GM13977 (cell line): ENCODE measurements around the gene EXTL2.

Source experiments
- DNase-seq: peaks from one replicate; pipeline ENCODE4 v3.0.0; 2012; ENCODE audit warnings: low spot score
- CTCF ChIP-seq: IDR thresholded peaks from 2 replicates; pipeline ENCODE4 v1.5.1; 2012; ENCODE audit warnings: mild to moderate bottlenecking, control low read depth; ENCODE audit not compliant: insufficient read depth; ENCODE audit errors: extremely low read depth, missing control alignments
- in situ Hi-C: fragments of 300-500 bp; cut with MboI; formaldehyde crosslinking; loops from one replicate; pipeline ENCODE4 v1.12.0; 2022; ENCODE audit warnings: low sequenced_read_pairs, low pct_unique_long_range_greater_than_20kb, mixed read lengths, inconsistent platforms; ENCODE audit not compliant: unreplicated experiment

EXTL2 gene

GRCh38 chr1:100894603-100895539, at the start of gene EXTL2:
TSS of gene EXTL2 (minus strand) at chr1:100894842. CDS start at chr1:100888757, 6,085 bp downstream.
- in situ Hi-C loops = loop anchor here (25.0 kb wide), 1 partner anchor 1083 kb away; no protein-coding TSS in a partner anchor
- DNase-seq = peak; percentile 73
- no peak for TF ChIP-seq CTCF

GRCh38 chr1:100943533-100943932, 48.9 kb upstream of the EXTL2 start:
- no peak for TF ChIP-seq CTCF
- in situ Hi-C loops = no loop called here
- DNase-seq = no peak

GRCh38 chr1:100942304-100943046, 47.8 kb upstream of the EXTL2 start:
- no peak for DNase-seq
- no peak for TF ChIP-seq CTCF
- in situ Hi-C loops = no loop called here

GRCh38 chr1:100941580-100942216, 47.1 kb upstream of the EXTL2 start:
- no peak for TF ChIP-seq CTCF
- in situ Hi-C loops = no loop called here
- DNase-seq = no peak

- DNase-seq = no peak
- in situ Hi-C loops = no loop called here
- TF ChIP-seq CTCF = no peak
Measured at GRCh38 chr1:100941098-100941527, 46.5 kb upstream of the EXTL2 start.
